ENCODE measurements around the gene MRPS23.

Gene MRPS23

DNA sequence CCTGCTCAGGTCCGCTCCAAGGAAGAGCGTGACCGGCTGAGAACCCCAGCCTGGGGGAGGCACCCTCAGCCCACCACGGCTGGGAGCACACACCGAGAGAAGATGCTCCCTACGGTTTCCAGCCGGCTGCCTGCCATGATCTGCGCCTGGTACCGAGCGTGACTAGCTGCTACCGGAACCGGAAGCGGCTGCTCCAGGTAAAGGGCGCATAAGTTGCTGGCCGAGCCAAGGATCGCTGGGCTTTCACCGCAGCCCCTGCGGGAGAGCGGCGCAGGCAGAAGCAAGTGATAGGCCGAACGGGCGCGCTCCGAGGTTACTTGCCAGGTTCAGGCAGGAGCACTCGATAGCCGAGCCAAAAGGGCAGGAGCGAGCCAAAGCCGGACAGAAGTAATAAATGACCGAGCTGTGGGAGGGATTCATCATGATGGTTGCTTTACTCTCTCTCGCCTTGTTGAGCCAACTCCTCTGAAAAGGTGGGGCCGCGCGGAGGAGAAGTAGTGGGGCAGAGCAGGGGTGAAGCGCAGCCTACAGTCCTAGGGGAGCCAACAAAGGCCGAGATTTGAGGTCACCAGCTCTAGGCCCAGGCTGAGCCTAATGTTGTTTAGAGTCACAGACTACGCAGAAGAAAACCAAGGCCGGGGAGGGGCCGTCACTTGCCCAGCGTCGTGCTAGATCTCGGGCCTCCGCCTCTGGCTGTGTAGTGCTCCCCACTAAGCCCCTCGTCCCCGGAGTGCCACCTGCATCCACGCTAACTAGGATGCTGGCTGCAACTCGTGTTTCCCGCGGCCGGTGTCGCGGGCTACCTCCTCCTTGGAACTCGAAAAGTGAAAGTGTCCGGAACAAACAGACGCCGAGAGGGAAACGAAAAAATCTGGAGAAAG lies at the start of gene MRPS23:
MRPS23 (minus strand) TSS at position 171 of the 881 bp plus-strand sequence; CDS start at position 137, 34 bp downstream.
- peak; percentile 97 for DNase-seq

GRCh38 chr17:57899391-57899790 lies 49.5 kb upstream of the MRPS23 start:
- no peak for DNase-seq

DNA sequence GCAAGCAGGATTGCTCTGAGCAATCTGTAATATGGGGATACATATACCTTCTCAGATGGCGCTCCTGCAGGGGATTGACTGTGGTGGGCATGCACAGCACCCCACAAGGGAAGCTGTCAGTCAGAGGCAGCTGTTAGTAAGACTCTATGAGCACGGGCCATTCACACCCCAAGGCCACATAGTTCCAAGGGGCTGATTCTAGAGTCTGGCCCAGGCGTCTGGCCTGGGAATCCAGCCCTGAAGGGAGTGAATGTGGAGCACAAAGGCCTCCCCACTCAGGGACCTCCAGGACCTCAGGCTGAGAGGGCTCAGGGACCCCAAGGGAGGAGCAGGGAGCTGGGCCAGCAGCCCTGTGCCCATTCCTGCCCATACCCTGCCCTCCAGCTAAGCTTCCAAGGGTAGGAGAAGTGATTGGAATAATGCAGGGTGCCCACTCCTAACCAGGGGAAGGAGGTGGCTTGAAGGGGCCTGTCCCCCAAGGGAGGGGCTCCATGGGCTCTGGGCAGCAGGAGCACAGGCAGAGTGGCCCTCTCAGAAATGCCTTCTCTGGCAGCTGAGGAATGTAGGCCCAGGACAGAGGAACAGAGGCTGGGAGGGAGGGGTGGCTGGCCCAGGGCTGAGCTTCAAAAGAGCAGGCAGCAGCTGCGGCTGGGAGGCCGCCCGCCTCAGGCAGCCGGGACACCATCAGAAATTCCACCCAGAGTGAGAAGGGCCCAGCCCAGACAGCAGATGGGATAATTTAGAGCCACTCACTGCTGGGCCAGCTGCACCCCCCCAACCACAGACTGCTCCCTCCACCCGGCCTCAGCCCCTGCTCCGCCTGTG lies 48.9 kb upstream of the MRPS23 start:
- DNase-seq = no peak

GRCh38 chr17:57895382-57896060 lies 45.7 kb upstream of the MRPS23 start:
- DNase-seq = no peak

GRCh38 chr17:57894848-57895247 lies 45.0 kb upstream of the MRPS23 start:
- no peak for DNase-seq

DNA sequence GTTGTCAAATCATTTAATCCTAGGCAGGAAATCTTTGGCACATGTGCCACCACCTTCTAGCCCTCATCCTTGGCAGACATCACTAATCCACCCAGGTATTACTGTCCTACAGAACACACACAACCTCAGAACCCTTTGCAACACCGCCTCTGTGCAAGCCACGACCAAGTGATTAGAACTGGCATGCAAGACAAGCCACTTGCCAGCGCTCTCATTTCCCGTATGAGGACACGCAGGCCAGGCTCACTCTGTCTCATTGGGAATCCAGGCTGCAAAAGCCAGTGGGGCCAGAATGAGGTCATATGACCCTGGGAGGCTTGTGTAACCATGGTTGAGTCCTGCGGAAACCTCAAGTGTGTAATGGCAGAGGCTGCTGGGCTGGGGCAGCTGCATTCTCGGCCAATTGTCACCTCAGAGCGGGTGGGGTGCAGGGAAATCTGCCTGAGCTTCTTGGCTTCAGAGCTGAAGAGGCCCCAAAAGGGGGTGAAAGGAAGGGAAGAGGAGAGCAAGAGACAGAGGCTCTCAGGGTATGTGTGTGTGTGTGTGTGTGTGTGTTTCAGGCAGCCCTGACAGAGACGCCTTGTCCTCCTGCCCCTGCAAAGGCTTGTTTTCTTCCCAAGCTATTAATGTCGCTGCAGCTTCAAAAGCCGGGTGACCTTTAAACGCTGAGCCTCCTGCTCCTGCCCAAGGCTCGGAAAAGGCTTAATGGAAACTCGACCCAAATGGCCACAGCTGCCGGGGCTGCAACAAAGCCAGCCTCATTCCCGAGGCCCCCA lies 43.2 kb upstream of the MRPS23 start:
- DNase-seq = peak; percentile 98

GRCh38 chr17:57892146-57892819 lies 42.4 kb upstream of the MRPS23 start:
- peak; percentile 80 for DNase-seq

DNA sequence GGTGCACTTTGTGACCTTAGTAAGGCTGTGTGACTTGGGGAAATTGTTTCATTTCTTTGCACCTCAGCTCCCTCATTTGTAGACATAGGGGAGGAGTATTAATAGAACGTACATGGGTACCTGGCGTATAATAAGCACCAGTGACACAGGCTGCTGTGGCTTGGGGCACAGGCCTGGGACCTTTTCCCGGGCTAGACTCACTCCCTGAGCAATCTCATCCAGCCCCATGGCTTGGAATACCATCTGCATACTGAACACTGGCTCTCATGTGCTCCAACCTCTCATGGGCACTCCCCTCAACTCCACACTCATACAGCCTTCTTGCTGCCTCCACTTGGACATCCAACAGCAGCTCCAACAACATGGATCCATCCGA lies 41.0 kb upstream of the MRPS23 start:
- DNase-seq = no peak

GRCh38 chr17:57889892-57890856 lies 40.3 kb upstream of the MRPS23 start:
- DNase-seq = peak; percentile 74

DNA sequence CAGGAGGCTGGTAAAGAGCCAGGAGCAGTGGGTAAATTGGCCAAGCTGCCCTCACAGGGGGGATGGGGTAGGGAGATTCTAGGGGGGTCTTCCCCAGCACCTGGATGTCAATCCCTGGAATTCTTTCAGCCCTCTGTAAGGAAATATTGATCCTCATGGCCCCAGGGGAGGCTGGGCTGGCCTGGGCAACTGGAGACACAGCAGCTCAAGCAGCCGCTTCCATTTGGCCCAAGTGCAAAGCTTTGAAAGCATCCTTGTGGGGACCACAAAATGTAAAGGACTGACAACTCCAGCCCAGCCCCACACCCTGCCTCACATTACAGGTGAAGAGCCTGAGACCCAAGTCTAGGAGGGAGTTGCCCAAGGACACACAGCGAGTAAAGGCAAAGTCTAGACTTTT lies 39.4 kb upstream of the MRPS23 start:
- DNase-seq = no peak

- DNase-seq = no peak
Observed at GRCh38 chr17:57888311-57889216, 38.7 kb upstream of the MRPS23 start.

DNA sequence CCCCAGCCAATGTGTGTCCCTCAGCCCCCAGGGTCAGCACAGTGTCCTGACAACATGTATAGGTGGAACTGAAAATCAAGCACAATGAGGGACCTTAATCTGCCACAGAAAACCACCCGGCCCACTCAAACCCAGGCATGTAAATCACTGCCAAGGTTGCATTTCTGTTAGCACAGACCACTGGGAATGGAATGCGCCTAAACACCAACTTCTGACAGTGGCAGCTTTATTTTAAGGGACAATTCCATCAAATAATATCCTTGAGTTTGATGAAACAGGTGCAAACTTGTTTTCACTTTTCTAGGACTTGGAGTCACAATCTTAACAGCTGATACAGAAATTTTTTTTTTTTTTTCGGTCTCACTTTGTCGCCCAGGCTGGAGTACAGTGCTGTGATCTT lies 37.3 kb upstream of the MRPS23 start:
- DNase-seq = no peak

- no peak for DNase-seq
Observed at GRCh38 chr17:57886020-57886419, 36.2 kb upstream of the MRPS23 start.

- no peak for DNase-seq
Observed at GRCh38 chr17:57885148-57885915, 35.5 kb upstream of the MRPS23 start.

DNA sequence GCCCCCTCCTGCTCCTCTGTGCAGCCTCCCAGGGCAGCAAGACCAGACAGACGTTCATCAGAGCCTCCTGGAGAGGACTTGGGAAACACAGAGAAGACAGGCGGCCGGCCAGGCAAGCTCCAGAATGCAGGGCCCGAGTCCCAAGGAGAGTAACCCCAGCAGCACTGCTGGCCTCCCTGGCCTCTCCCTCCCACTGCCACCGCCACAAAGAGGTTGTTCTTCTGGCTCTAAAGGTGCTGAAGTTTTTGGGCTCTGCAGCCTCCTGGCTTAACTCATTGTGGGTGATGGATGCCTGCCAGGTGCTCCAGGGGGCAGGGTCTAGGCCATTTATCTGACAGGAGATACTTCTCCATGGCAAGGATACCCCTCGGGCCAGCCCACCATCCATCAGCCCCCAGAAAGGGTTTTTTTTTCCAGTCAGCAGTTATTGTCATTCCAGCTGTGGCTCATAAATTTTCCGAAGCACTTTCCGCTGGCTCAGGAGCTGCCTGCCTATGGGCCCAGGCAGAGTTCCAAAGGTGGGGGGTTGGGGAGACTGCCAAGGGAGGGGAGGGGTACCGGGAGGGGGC lies 32.0 kb upstream of the MRPS23 start:
- DNase-seq = no peak

GRCh38 chr17:57881143-57881542 lies 31.3 kb upstream of the MRPS23 start:
- no peak for DNase-seq

GRCh38 chr17:57880086-57880456 lies 30.2 kb upstream of the MRPS23 start:
- DNase-seq = no peak

GRCh38 chr17:57879437-57880085 lies 29.7 kb upstream of the MRPS23 start:
- DNase-seq = no peak
